HG03460 (cell line): Measurements from ENCODE around the gene PKIB.

Experiments used
- ATAC-seq: cut with Tn5 transposase; IDR thresholded peaks from one replicate; pipeline ENCODE4 v1.9.1; 2021; ENCODE audit not compliant: unreplicated experiment

Gene PKIB

DNA sequence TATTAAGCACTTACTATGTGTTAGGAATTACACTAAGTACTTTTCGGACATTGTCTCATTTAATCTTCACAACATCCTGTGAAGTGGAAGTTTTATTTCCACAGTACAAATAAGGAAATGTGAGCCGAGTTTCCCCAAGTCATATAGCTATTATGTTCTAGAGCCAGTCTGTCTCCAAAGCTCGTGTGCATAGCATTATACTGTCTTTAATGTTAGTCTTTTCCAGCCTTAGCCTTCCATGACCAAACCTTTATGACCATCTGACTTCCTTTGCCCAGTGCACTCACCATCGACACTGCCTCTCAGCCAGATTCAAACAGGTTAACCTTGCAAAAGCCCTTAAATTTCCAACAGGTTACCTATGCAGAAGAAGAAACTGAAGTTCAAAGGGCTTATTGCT lies 55.7 kb downstream of the PKIB start:
- ATAC-seq: no peak

GRCh38 chr6:122666418-122666817 lies 56.2 kb downstream of the PKIB start:
- ATAC-seq: no peak

DNA sequence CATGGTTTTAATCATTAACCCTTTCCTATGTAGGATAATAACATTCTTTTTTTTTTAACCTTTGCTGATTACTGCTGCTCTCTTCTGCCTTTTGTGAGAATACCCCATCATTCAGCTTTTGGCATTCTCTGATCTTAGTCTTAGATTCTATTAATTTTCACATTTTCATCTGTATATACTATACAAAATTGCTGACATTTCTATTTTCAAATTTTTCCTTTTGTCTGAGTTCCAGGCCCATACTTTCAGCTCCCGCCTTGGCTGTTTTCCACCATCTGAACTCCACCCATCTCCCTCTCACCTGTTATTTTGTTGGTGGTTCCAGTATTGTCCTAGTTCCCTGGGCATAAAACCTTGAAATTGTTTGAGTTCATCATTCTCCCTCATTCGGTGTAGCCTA lies 59.2 kb downstream of the PKIB start:
- ATAC-seq: no peak

DNA sequence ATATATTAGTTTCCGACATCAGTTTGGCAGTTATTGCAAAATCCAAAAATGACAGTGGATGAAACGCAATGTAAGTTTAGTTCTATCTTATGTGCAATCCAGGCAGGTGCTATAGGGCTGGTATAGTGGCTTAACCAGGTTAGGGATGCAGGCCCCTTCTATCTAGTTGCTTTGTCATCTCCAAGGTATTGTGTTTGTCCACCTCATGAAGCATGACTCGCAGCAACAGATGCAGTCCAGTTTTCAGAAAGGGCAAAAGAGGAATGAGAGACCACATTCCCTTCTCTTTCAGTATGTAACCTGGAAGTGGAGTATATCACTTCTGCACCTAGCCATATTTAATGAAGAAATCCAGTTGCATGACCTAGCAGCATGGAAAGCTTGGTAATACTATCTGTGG lies 59.7 kb downstream of the PKIB start:
- ATAC-seq: no peak

DNA sequence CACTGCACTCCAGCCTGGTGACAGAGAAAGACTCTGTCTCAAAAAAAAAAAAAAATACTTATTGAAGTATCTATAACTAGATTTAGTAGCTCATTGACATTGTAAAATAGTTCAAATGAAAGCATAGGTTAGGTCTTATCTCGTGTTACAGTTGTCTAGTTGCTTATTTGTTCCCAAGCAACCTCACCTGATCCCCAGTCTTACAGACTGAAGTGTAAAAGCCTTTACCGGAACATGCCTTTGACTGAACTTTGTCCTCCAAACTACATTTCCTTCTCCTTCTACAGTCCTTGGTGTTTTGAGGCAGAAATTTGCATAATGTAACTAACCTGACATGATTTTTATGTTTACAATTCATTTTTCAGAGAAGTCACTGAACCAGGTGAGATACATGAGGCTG lies 61.0 kb downstream of the PKIB start:
- no peak for ATAC-seq

DNA sequence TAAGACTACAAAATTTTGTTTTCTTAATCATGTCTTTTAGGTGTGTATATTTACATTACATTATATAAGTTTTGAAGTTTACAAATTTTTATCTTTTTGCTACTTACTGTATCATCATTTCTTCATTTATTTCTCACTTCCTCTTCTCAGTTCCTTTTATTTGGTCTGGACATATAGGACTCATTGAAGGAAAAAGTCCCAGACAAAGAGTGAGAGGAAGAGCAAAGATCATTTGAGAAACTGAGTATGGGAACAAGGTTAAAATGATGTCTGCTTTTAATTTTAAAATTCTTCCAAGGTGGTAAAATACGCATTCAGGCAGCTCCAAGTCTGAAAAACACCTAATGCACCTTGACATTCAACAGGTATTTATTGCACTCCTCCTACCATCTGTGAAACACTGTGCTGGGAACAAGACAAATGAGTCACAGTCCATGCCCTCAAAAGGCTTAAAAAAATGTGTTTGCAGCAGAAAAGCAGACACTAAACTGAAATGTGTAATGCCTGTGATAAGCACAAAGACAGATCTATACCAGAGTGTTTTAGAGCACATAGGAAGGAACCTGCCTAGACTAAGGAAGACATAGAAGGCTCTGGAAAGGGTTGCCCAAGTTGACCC lies 63.2 kb downstream of the PKIB start:
- ATAC-seq: no peak

DNA sequence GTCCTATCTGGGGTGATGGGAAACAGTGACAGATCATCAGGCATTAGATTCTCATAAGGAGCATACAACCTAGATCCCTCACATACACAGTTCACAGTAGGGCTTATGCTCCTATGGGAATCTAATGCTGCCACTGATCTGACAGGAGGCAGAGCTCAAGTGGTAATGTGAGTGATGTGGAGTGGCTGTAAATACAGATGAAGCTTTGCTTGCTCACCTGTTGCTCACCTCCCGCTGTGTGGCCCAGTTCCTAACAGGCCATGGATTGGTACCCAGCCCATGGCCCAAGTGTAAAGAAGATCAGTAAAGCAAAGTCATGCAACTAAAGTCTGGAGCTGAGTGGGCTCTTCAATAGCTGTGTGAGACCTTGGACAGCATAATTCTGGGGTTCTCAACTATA lies 65.9 kb downstream of the PKIB start:
- ATAC-seq: no peak

GRCh38 chr6:122676688-122677087 lies 66.5 kb downstream of the PKIB start:
- no peak for ATAC-seq

GRCh38 chr6:122677406-122677805 lies 67.2 kb downstream of the PKIB start:
- ATAC-seq: no peak

DNA sequence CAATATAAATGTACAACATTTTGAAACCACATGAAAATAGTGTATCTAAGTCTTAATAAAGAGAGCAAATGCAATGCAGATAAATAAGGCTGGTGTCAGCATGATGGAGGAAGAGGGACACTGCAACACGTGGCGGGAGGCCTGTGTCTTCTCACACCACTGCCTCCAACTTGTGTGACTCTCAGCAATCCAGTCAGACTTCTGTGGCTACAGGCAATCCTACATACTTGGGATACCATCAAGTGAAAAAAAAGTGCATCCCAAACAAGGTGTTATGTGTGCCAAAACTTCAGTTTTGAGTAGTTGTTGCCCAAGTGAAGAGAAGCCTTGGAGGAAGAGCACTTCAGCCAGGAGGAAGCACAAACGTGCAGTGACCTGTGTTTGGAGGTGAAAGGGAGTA lies 68.6 kb downstream of the PKIB start:
- ATAC-seq: no peak

GRCh38 chr6:122681705-122682104 lies 71.5 kb downstream of the PKIB start:
- ATAC-seq: no peak

DNA sequence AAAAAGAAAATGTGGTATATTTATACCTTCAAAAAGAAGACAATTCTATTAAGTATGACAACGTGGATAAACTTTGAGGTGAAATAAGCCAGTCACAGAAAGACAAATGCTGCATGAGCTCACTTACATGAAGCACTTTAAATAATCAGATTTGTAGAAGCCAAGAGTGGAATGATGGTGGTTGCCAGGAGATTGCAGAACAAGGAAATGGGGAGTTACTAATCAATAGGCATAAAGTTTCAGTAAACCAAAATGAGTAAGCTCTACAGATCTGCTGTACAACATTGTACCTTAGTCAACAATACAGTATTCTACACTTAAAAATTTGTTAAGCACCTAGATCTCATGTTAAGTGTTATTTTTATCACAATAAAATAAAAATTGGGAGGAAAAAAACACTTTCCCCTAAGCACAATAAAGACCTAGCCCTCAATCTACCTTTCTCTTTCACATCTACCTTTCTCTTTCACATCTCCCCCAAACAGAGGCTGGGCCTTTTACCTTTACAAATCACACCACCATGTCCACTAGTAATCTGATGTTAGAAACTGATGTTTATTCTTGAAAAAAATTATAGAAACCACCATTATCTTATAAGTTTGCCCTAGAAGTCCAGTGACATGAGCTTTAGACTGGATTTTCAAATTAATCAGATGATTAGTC lies 73.9 kb downstream of the PKIB start:
- no peak for ATAC-seq

- ATAC-seq: no peak
These were observed 82.0 kb downstream of the PKIB start for GRCh38 chr6:122692175-122692598.

GRCh38 chr6:122692807-122693580 lies 82.8 kb downstream of the PKIB start:
- ATAC-seq: no peak

DNA sequence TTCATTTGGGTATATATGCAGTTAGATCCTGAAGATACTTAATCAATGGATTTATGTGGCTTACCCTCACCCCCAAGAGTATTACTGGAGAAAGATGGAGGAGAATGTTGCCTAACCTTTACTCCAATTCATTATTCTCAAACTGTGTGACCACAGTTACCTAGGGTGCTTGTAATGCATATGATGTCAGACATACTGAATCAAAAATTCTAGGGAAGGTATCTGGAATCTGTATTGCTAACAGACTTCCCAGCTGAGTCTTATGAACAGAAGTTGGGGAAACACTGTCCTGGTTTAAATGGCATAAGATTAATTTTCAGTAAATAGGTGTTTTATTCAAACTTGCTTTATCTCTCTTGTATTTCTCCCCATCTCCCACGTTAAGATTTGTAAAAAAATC lies 83.9 kb downstream of the PKIB start:
- ATAC-seq: no peak

- ATAC-seq: no peak
These were observed 84.4 kb downstream of the PKIB start for GRCh38 chr6:122694602-122695001.

- ATAC-seq: no peak
These were observed 85.0 kb downstream of the PKIB start for GRCh38 chr6:122695188-122695587.

DNA sequence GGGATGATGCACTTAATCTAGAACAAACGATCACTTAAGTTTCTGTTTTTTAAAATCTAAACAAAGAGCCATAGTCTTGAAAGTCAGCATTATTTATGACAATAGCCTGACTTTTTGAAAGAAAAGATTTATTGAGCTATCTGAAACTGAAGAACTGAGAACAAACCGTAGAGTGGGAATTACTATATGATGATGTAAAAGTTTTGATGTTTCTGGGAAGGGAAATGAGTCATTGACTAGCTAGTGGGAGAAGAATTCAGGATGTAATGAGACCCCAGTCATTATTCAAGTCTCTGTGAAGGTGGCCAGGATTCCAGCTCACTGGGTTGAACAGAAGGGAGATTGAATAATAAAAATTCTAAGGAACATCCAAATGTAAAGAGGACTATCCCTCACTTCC lies 85.9 kb downstream of the PKIB start:
- no peak for ATAC-seq

DNA sequence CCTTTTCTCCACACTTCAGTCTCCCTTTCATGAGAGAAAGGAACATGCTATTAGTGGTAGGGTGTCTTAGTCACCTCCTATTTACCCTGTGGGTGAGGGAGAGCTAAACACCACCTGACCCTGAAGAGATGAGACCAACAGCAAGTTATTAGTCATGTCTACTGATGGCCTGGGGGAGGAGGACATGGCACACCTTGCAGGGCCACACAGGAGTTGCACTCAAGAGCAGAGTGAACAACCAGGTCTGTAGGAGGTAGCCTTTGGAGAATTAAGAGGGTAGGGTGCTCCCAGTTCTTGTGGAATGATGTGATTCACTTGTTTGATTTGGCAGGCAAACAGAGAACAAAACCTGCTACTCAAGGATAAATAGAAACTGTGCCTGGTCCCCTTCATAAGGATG lies 86.6 kb downstream of the PKIB start:
- ATAC-seq: no peak

DNA sequence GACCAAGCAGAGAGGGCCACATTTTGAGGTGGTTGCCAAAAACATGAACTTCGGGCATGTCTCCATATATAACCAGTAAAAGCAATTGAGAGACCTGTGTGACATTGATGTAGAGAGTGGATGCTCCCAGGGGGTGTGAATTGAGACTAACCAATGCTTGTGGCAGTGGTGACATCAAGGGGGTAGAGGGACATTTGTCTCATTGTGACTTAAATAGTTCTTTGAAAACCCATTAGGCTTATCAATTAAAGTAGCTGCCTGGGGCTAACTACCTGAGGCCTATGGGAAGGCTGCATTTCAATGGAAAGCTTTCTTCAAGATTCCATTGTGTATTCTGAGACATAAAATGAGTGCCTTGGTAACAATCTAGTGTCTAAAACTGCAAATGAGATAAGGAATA lies 87.3 kb downstream of the PKIB start:
- ATAC-seq: no peak

DNA sequence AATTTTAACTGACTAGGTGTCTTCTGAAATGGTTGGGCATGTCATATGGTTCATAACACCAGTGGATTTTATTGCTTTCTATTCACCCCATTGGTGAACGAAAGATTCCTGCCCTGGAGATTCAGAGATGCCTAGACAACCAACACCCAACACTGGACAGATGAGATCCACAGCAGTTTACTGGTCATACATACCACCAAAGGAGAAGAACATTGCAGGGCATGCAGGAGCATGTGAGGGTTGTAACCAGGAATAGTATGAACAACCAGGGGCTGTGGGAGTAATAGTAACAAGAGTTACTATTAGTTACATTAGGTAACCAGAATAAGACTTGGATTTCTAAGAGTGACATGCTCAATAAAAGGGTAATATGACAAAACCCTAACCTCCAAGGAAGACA lies 91.5 kb downstream of the PKIB start:
- ATAC-seq: no peak

DNA sequence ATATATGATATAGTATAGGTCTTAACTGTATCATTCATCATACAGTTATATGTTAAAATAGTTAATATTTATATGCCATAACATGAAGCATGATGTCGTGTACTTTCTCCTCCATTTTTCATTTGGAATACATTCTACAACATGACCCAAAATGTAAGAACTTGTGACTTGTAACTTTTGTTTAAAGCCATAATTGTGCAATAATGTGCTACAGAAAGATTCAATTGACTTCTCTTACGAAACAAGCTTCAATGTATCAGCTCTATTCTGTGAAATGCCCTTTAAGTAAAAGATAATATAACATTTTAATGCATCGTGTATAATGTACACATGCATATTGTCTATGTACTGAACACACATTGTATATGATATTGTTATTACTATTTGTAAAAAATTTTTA lies 92.6 kb downstream of the PKIB start:
- ATAC-seq: no peak
